Stimulated activated CD4-positive, alpha-beta T cell treated with anti-CD3 and anti-CD28 coated beads, TNF-alpha, amount 100 ng/mL, for 24 hours (primary cell): ENCODE measurements around the gene TASP1.
A peak's percentile ranks its signal among the peaks of the same experiment; 100 is the strongest.
"Not testable (repeated sequence)": the region's sequence is repeated elsewhere in the genome, so short reads cannot be mapped to it uniquely, and the experiment has no call there.

Source experiments
- DNase-seq, 3 experiments: peaks; one replicate each; pipeline ENCODE4 v3.0.0-alpha.2; 2020; ENCODE audit warnings: low read depth in 3 of 3

TASP1 gene

GRCh38 chr20:13638496-13639149 is at the start of gene TASP1:
TSS of gene TASP1 (minus strand) at chr20:13638932. CDS start at chr20:13630078, 8,854 bp downstream.
- DNase-seq: peak; percentile 87 to 95 (median 92)

- no peak for DNase-seq
Measured at GRCh38 chr20:13687815-13688214, 49.1 kb upstream of the TASP1 start.

- no peak for DNase-seq
Measured at GRCh38 chr20:13685623-13686022, 46.9 kb upstream of the TASP1 start.

GRCh38 chr20:13684566-13685222 is 46.0 kb upstream of the TASP1 start:
- no peak for DNase-seq

GRCh38 chr20:13683833-13684232 is 45.1 kb upstream of the TASP1 start:
- no peak for DNase-seq

GRCh38 chr20:13681248-13682125 is 42.8 kb upstream of the TASP1 start:
- DNase-seq: no peak

- DNase-seq: no peak
Measured at GRCh38 chr20:13678944-13679343, 40.2 kb upstream of the TASP1 start.

- DNase-seq: no peak
Measured at GRCh38 chr20:13677241-13677640, 38.5 kb upstream of the TASP1 start.

- no peak for DNase-seq
Measured at GRCh38 chr20:13676682-13677081, 38.0 kb upstream of the TASP1 start.

GRCh38 chr20:13672690-13673089 is 34.0 kb upstream of the TASP1 start:
- DNase-seq: no peak

- no peak for DNase-seq
Measured at GRCh38 chr20:13671916-13672378, 33.2 kb upstream of the TASP1 start.

- no peak for DNase-seq
Measured at GRCh38 chr20:13671512-13671911, 32.8 kb upstream of the TASP1 start.

- DNase-seq: no peak
Measured at GRCh38 chr20:13670160-13670559, 31.4 kb upstream of the TASP1 start.

- DNase-seq: no peak
Measured at GRCh38 chr20:13665709-13666395, 27.1 kb upstream of the TASP1 start.

- DNase-seq: no peak
Measured at GRCh38 chr20:13661070-13661685, 22.4 kb upstream of the TASP1 start.

- DNase-seq: no peak
Measured at GRCh38 chr20:13659288-13659687, 20.6 kb upstream of the TASP1 start.

GRCh38 chr20:13658060-13658459 is 19.3 kb upstream of the TASP1 start:
- not testable (repeated sequence) for DNase-seq

- no peak for DNase-seq
Measured at GRCh38 chr20:13656721-13657368, 18.1 kb upstream of the TASP1 start.

GRCh38 chr20:13654463-13655023 is 15.8 kb upstream of the TASP1 start:
- DNase-seq: no peak

GRCh38 chr20:13650474-13650873 is 11.7 kb upstream of the TASP1 start:
- DNase-seq: no peak
